ENCODE measurements around the gene XPNPEP1. TPM values are rescaled to one million over a fixed set of nuclear protein-coding genes. Genes with fewer than 3 reads are reported as not detected.

XPNPEP1 gene
- total RNA-seq, 2 donors from 2014 or later, result 39.2 to 50.2 TPM

- Histone ChIP-seq H3K9me3 (ENCODE audit: control insufficient read depth, low read length) (no peaks in the 10 kb centered on the region), H3K27me3 (ENCODE audit: control insufficient read depth, insufficient read depth, low read length, poor library complexity, severe bottlenecking) (peaks cover 10% of the 10 kb centered on the region), H3K9ac (ENCODE audit: extremely low read depth, low read length, poor library complexity, severe bottlenecking) (no peak overlapping the region), H3K4me1 (ENCODE audit: control insufficient read depth, insufficient read depth, low read length) (no peaks in the 10 kb centered on the region), H3K27ac (ENCODE audit: low read depth, low read length) (no peak overlapping the region), H3K4me3 (ENCODE audit: low read length) (no peak overlapping the region), H3K36me3 (ENCODE audit: control insufficient read depth, insufficient read depth, low read length) (no peaks in the 10 kb centered on the region)
- no peak for DNase-seq
- peaks cover 12% of the 10 kb centered on the region for H3K4me1 Mint-ChIP-seq
- no peak overlapping the region for H3K4me3 Mint-ChIP-seq
- TF ChIP-seq CTCF (conservative IDR thresholded peaks at IDR 0.05), result no peak
- H3K27ac Mint-ChIP-seq, result no peak overlapping the region
- H3K9me3 Mint-ChIP-seq, result no peaks in the 10 kb centered on the region
- WGBS, 2 experiments (ENCODE audit: insufficient coverage in 1 of 2, insufficient read length in 1 of 2), result 67 to 94% methylated on average over 1 to 5 of the region's 5 CpGs
- no peaks in the 10 kb centered on the region for H3K36me3 Mint-ChIP-seq (ENCODE audit: low read depth)
- H3K27me3 Mint-ChIP-seq (ENCODE audit: insufficient read depth), result peaks cover 25% of the 10 kb centered on the region
Measured at GRCh38 chr10:109947111-109947920, 24.0 kb upstream of the XPNPEP1 start.

- Mint-ChIP-seq H3K27me3 (ENCODE audit: insufficient read depth) (peaks cover 25% of the 10 kb centered on the region), H3K9me3 (no peaks in the 10 kb centered on the region), H3K27ac (no peak overlapping the region), H3K4me1 (peaks cover 17% of the 10 kb centered on the region), H3K36me3 (ENCODE audit: low read depth) (no peaks in the 10 kb centered on the region), H3K4me3 (no peak overlapping the region)
- no peak for TF ChIP-seq CTCF (conservative IDR thresholded peaks at IDR 0.05)
- Histone ChIP-seq H3K27me3 (ENCODE audit: control insufficient read depth, insufficient read depth, low read length, poor library complexity, severe bottlenecking) (peaks cover 10% of the 10 kb centered on the region), H3K9me3 (ENCODE audit: control insufficient read depth, low read length) (no peaks in the 10 kb centered on the region), H3K9ac (ENCODE audit: extremely low read depth, low read length, poor library complexity, severe bottlenecking) (no peak overlapping the region), H3K4me3 (ENCODE audit: low read length) (no peak overlapping the region), H3K4me1 (ENCODE audit: control insufficient read depth, insufficient read depth, low read length) (no peaks in the 10 kb centered on the region), H3K27ac (ENCODE audit: low read depth, low read length) (no peak overlapping the region), H3K36me3 (ENCODE audit: control insufficient read depth, insufficient read depth, low read length) (no peaks in the 10 kb centered on the region)
- DNase-seq, result no peak
- WGBS, 2 experiments (ENCODE audit: insufficient coverage in 1 of 2, insufficient read length in 1 of 2), result 85 to 100% methylated on average over 1 to 3 of the region's 3 CpGs
Measured at GRCh38 chr10:109946680-109947079, 23.4 kb upstream of the XPNPEP1 start.

GRCh38 chr10:109945473-109946177 lies 22.3 kb upstream of the XPNPEP1 start:
- Mint-ChIP-seq H3K27me3 (ENCODE audit: insufficient read depth) (peaks cover 25% of the 10 kb centered on the region), H3K4me3 (no peak overlapping the region), H3K9me3 (no peaks in the 10 kb centered on the region), H3K36me3 (ENCODE audit: low read depth) (no peaks in the 10 kb centered on the region), H3K27ac (no peak overlapping the region), H3K4me1 (peaks cover 23% of the 10 kb centered on the region)
- H3K4me1 ChIP-seq (ENCODE audit: control insufficient read depth, insufficient read depth, low read length), result peaks cover 5% of the 10 kb centered on the region
- no peak overlapping the region for H3K9ac ChIP-seq (ENCODE audit: extremely low read depth, low read length, poor library complexity, severe bottlenecking)
- DNase-seq, result no peak
- no peaks in the 10 kb centered on the region for H3K9me3 ChIP-seq (ENCODE audit: control insufficient read depth, low read length)
- WGBS, 2 experiments (ENCODE audit: insufficient coverage in 1 of 2, insufficient read length in 1 of 2), result 77% methylated on average over 4 of the region's 4 CpGs; no CpG with 5 or more reads in 1 of the 2 experiments
- no peak overlapping the region for H3K27ac ChIP-seq (ENCODE audit: low read depth, low read length)
- no peaks in the 10 kb centered on the region for H3K36me3 ChIP-seq (ENCODE audit: control insufficient read depth, insufficient read depth, low read length)
- H3K27me3 ChIP-seq (ENCODE audit: control insufficient read depth, insufficient read depth, low read length, poor library complexity, severe bottlenecking), result peaks cover 10% of the 10 kb centered on the region
- no peak for TF ChIP-seq CTCF (conservative IDR thresholded peaks at IDR 0.05)
- H3K4me3 ChIP-seq (ENCODE audit: low read length), result no peak overlapping the region

Measured in endodermal cell (in vitro differentiated cells).